ENCODE results near the gene PIK3CB.

The PIK3CB gene

DNA sequence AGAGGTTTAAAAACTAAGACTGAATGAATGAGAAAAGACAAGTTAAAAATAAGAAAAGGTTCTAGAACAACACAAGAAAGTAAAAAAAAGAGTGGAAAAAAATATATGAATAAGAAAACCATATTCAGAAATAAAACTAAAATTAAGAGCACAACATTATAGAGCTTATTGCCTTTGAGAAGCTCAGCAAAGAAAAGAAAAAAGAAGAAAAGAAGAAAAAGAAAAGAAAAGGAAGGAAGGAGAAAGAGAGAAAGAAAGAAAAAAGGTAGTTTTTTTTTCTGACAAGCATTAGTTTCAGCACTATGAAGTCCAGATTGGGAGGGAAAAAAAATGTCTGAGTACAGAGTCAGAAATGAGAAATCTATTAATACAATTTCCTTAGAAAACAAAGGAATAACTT, 144.7 kb downstream of the PIK3CB start:
- TF ChIP-seq RAD21 (IDR thresholded peaks at IDR 0.05; ENCODE audit: low read depth) (no peak), TEAD4 (IDR thresholded peaks at IDR 0.05) (no peak), NFIC (IDR thresholded peaks at IDR 0.05) (no peak), TAF1 (IDR thresholded peaks at IDR 0.05; ENCODE audit: low read depth) (no peak)
- TF ChIP-seq, protein P1, sequence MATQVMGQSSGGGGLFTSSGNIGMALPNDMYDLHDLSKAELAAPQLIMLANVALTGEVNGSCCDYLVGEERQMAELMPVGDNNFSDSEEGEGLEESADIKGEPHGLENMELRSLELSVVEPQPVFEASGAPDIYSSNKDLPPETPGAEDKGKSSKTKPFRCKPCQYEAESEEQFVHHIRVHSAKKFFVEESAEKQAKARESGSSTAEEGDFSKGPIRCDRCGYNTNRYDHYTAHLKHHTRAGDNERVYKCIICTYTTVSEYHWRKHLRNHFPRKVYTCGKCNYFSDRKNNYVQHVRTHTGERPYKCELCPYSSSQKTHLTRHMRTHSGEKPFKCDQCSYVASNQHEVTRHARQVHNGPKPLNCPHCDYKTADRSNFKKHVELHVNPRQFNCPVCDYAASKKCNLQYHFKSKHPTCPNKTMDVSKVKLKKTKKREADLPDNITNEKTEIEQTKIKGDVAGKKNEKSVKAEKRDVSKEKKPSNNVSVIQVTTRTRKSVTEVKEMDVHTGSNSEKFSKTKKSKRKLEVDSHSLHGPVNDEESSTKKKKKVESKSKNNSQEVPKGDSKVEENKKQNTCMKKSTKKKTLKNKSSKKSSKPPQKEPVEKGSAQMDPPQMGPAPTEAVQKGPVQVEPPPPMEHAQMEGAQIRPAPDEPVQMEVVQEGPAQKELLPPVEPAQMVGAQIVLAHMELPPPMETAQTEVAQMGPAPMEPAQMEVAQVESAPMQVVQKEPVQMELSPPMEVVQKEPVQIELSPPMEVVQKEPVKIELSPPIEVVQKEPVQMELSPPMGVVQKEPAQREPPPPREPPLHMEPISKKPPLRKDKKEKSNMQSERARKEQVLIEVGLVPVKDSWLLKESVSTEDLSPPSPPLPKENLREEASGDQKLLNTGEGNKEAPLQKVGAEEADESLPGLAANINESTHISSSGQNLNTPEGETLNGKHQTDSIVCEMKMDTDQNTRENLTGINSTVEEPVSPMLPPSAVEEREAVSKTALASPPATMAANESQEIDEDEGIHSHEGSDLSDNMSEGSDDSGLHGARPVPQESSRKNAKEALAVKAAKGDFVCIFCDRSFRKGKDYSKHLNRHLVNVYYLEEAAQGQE (IDR thresholded peaks at IDR 0.05; ENCODE audit: low read depth) = no peak

DNA sequence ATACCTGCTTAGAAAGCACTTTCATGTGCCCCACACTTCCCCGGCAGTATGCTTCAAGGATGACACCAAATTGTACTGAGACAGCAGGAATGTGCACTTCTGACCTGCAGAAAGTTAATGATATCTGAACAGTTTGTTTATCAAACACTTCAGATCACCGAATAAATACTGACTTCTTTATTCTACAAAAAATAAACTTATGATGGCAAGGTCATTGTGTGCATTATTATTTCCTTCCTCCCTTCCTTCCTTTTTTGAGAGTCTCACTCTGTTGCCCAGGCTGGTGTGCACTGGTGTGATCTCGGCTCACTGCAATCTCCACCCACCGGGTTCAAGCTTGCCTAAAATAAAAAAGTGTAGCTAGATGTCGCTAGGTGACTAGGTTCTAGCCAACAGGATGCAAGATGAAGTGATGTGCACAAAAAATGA, 145.8 kb downstream of the PIK3CB start:
- TF ChIP-seq FOXM1 (IDR thresholded peaks at IDR 0.05; ENCODE audit: borderline replicate concordance, low read depth) (no peak), NFIC (IDR thresholded peaks at IDR 0.05) (no peak), TCF12 (IDR thresholded peaks at IDR 0.05; ENCODE audit: low read depth) (no peak), CEBPB (IDR thresholded peaks at IDR 0.05) (no peak), TEAD4 (IDR thresholded peaks at IDR 0.05) (no peak), TAF1 (IDR thresholded peaks at IDR 0.05; ENCODE audit: low read depth) (no peak), ZBTB7A (IDR thresholded peaks at IDR 0.05; ENCODE audit: low read depth) (no peak)
- TF ChIP-seq, protein P2, sequence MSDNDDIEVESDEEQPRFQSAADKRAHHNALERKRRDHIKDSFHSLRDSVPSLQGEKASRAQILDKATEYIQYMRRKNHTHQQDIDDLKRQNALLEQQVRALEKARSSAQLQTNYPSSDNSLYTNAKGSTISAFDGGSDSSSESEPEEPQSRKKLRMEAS (IDR thresholded peaks at IDR 0.05) = no peak

DNA sequence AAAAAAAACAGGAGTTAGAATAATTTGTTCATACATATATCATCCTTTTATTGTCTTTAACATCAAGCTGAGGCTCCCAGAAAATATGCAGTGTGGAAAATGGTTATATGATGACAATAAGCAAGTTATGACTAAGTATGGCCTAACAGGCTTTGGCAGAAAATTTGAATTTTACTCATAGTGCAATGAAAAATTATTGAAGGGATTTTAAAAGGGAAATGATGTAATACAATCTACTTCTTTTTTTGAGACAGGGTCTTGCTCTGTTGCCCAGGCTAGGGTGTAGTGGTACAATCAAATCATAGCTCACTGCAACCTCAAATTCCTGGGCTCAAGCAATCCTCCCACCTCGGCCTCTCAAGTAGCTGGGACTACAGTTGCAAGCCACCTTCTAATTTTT, 147.5 kb downstream of the PIK3CB start:
- TF ChIP-seq NFIC (IDR thresholded peaks at IDR 0.05) = no peak
- no peak for TF ChIP-seq YY1 (IDR thresholded peaks at IDR 0.05; ENCODE audit: low read depth)
- no peak for TF ChIP-seq EGR1 (IDR thresholded peaks at IDR 0.05)

DNA sequence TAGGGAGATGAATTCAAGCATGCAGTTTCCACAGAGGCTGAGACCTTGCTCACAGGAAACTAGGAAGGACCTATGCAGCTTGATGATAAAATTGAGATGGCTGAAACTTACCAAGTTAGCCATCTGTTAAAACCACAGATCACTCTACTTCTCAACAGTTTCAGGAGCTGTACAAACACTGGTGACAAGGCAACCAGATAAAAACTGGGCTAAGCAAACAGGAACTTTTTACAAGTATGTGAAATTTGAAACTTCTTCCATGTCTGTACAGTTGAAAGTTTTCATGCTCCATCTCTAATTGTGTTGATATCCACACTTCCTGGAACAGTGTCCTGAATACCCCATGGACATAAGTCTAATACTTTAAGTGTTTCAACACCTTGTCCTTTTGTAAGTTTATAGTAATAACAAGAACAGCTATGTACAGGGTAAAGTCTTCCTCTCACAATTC, 147.9 kb downstream of the PIK3CB start:
- TF ChIP-seq TAF1 (IDR thresholded peaks at IDR 0.05; ENCODE audit: low read depth) (no peak), FOXM1 (IDR thresholded peaks at IDR 0.05; ENCODE audit: borderline replicate concordance, low read depth) (no peak), ZBTB7A (IDR thresholded peaks at IDR 0.05; ENCODE audit: low read depth) (no peak), NFIC (IDR thresholded peaks at IDR 0.05) (no peak), RAD21 (IDR thresholded peaks at IDR 0.05; ENCODE audit: low read depth) (no peak), CEBPB (IDR thresholded peaks at IDR 0.05) (no peak), EP300 (IDR thresholded peaks at IDR 0.05; ENCODE audit: borderline replicate concordance) (no peak), TEAD4 (IDR thresholded peaks at IDR 0.05) (no peak), TCF12 (IDR thresholded peaks at IDR 0.05; ENCODE audit: low read depth) (no peak)
- TF ChIP-seq, protein P1 (IDR thresholded peaks at IDR 0.05; ENCODE audit: low read depth) = no peak
- TF ChIP-seq, protein P2 (IDR thresholded peaks at IDR 0.05) = no peak
- TF ChIP-seq, protein P3, sequence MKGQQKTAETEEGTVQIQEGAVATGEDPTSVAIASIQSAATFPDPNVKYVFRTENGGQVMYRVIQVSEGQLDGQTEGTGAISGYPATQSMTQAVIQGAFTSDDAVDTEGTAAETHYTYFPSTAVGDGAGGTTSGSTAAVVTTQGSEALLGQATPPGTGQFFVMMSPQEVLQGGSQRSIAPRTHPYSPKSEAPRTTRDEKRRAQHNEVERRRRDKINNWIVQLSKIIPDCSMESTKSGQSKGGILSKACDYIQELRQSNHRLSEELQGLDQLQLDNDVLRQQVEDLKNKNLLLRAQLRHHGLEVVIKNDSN (IDR thresholded peaks at IDR 0.05) = no peak

DNA sequence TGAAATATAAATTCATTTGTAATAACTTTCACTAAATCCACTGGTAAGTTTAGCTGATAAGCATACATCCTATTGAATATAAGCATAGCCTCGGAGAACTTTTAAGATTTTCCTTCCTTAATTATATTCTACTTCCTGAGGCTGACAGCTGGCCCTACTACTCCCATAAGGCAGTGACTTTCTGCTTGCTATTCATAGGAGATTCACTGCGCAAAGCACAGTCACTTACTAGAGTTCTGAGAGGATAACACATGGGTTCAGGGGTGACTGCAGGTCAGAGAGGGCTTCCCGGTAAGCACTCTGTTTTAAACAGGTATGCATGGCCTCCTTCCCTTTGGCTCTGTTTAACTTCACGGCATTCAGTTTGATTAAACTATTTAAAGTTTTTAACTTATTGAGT, 150.3 kb downstream of the PIK3CB start:
- TF ChIP-seq RAD21 (IDR thresholded peaks at IDR 0.05; ENCODE audit: low read depth) (no peak), YY1 (IDR thresholded peaks at IDR 0.05; ENCODE audit: low read depth) (no peak)

DNA sequence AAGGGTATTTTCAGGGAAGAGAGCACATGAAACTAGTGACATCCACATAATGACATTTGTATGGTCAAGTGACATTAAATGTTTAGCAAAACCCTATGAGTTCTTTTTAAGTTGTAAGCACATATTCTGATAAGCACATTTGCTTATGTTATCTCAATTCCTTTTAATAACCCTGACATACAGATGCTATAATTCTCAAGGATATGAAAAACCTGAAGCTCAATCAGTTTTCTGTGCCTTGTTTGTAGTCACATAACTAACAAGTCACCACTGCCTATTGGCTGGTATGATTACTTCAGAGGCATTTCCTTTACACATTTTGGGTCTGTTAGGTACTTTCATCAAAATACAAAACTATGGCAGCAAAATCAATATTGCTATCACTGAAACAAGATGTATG, 152.1 kb downstream of the PIK3CB start:
- no peak for TF ChIP-seq EP300 (IDR thresholded peaks at IDR 0.05; ENCODE audit: borderline replicate concordance)

DNA sequence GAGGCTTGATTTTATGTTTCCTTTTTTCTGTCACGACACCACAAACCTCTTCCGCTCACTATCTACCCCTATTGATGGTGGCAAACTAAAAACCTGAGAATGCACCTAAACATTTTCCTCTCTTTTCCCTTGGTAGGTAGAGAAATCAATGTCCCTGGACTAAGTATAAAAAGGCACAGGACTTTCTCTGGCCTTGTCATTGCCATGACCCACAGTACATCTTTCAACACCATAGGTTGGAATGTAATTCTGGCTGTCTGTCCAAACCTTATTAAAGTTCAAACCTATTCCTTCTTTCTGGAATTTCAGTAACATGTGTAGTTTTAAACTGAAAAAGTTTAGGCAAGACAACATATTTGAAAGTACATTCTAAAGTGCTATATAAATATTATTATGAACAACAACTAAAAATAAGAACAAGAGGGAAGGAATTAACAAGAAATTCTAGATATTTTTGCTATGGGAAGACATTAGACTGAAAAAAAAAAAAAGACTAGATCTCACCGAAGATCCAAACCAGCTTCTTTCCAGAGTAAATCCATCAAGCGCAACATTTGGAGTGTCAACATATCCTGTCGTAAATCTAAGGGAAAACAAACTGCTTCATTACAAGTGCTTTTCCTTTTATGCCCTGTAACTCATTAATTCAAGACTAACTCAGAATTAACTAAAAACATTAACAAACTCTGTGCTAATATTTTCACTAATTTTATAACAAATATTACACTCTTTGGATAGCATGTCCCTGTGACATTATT, 153.1 kb downstream of the PIK3CB start:
- TF ChIP-seq TCF12 (IDR thresholded peaks at IDR 0.05; ENCODE audit: low read depth) = no peak

DNA sequence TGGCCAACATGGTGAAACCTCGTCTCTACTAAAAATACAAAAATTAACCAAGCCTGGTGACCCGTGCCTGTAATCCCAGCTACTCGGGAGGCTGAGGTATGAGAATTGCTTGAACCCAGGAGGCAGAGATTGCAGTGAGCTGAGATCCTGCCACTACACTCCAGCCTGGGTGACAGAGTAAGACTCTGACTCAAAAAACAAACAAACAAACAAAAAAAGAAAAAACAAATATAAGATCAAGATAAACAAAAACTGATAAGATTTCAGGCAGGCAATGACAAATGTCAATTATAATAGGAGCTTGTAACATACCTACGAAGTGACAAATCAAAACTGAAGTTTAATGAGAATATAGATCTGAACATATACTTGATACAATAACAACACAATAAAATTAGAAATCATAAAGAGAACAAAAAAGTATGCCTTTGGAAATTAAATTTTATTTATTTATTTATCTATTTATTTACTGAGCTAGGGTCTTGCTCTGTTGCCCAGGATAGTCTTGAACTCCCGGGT, 155.8 kb downstream of the PIK3CB start:
- TF ChIP-seq, protein P1 (IDR thresholded peaks at IDR 0.05; ENCODE audit: low read depth) = no peak
- no peak for TF ChIP-seq TAF1 (IDR thresholded peaks at IDR 0.05; ENCODE audit: low read depth)
- TF ChIP-seq CEBPB (IDR thresholded peaks at IDR 0.05) = no peak

All from Ishikawa (cell line).